Stimulated activated naive CD8-positive, alpha-beta T cell treated with anti-CD3 and anti-CD28 coated beads, Interleukin-15, amount 100 ng/mL, for 72 hours (primary cell): ENCODE results near the gene NIPAL1.

Source experiments
- ATAC-seq: fragments of 150-1000 bp; cut with Tn5 transposase; 2 replicates; pipeline ENCODE4 v1.10.0; 2021; ENCODE audit warnings: mild to moderate bottlenecking, moderate library complexity
- DNase-seq, 2 donors: peaks; one replicate each; pipeline ENCODE4 v3.0.0; 2021 to 2022
- H3K27ac Mint-ChIP-seq, 2 donors: one replicate each; pipeline ENCODE4 v1.8.0; 2022; ENCODE audit warnings: mild to moderate bottlenecking in 2 of 2, mixed read lengths in 2 of 2, moderate library complexity in 2 of 2
- H3K27me3 Mint-ChIP-seq: one replicate; pipeline ENCODE4 v1.8.0; 2022; ENCODE audit warnings: mixed read lengths
- H3K4me1 Mint-ChIP-seq: one replicate; pipeline ENCODE4 v1.8.0; 2022; ENCODE audit warnings: mild to moderate bottlenecking, mixed read lengths
- H3K4me3 Mint-ChIP-seq, 2 donors: one replicate each; pipeline ENCODE4 v1.8.0; 2022; ENCODE audit warnings: mild to moderate bottlenecking in 2 of 2, mixed read lengths in 2 of 2, moderate library complexity in 1 of 2
- H3K9me3 Mint-ChIP-seq, 2 donors: one replicate each; pipeline ENCODE4 v1.8.0; 2022; ENCODE audit warnings: mixed read lengths in 2 of 2

NIPAL1 gene

DNA sequence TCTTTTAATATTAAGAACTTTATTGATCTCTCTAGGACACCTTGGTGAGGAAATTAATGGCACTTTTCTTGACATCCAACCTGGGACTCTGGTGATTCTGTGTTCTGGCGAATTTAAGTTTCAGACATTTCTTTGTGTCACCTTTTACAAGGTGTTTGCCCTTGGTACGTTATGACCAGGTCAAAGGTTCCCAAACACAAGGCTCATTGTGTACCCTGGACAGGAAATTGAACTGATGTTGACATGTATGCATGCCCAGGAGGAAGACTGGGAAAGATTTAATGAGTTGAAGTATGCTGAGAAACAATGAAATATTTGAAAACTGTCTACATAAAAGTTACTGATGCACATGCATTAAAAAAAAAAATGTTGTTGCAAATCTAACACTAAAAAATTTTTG, 22.1 kb downstream of the NIPAL1 start:
- H3K4me1 Mint-ChIP-seq, result peaks cover 65% of the 10 kb centered on the region
- no peaks in the 10 kb centered on the region for H3K27me3 Mint-ChIP-seq
- no peaks in the 10 kb centered on the region for H3K9me3 Mint-ChIP-seq
- no peak overlapping the region for H3K27ac Mint-ChIP-seq
- ATAC-seq (no peak), DNase-seq (no peak)
- H3K4me3 Mint-ChIP-seq, result no peak overlapping the region

DNA sequence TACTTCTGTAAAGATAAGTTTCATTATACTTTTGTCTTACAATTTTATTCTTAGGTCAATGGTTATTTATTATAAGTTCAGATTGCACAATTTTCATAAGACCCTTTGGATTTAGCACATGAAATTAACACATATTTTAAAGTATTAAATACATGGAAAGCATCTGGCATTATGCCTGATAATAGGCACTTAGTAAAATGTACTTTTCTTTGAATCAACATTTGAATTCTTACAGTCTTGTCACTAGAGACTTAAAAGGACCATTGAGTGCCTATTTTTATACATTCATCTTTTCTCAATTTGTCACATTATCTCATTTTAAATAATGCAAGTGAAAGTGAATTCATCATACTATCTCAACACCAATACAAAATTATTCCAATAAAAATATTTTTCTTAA, 23.0 kb downstream of the NIPAL1 start:
- no peak for ATAC-seq
- H3K4me1 Mint-ChIP-seq, result peaks cover 64% of the 10 kb centered on the region
- H3K4me3 Mint-ChIP-seq, result no peak overlapping the region

DNA sequence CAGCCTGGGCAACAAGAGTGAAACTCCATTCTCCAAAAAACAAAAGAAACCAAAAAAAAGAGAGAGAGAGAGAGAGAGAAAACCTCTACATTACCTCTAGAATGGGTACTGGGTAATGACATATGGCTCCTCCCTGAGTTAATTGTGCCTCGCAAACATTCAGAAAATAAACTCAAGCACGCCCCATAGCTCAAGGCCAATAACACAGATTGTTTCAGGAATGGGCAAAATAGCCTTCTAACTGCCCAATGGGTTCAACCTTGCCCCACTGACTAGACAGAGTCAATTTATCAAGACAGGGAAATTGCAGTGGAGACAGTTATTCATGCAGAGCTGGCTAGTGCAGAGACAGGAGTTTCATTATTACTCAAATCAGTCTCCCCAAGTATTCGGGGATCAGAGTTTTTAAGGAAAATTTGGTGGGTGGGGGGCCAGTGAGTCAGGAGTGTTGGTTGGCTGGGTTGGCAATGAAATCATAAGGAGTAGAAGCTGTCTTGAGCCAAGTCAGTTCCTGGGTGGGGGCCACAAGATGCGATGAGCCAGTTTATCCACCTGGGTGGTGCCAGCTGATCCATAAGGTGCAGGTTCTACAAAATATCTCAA, 25.1 kb downstream of the NIPAL1 start:
- ATAC-seq (peak; percentile 61), DNase-seq (no peak)
- Mint-ChIP-seq H3K4me1 (peaks cover 64% of the 10 kb centered on the region), H3K9me3 (no peaks in the 10 kb centered on the region), H3K4me3 (no peak overlapping the region), H3K27me3 (no peaks in the 10 kb centered on the region), H3K27ac (no peak overlapping the region)

More for the DNA sequence above, 23.0 kb downstream of the NIPAL1 start:
- Mint-ChIP-seq H3K27me3 (no peaks in the 10 kb centered on the region), H3K27ac (no peak overlapping the region), H3K9me3 (no peaks in the 10 kb centered on the region)
- DNase-seq, result no peak

DNA sequence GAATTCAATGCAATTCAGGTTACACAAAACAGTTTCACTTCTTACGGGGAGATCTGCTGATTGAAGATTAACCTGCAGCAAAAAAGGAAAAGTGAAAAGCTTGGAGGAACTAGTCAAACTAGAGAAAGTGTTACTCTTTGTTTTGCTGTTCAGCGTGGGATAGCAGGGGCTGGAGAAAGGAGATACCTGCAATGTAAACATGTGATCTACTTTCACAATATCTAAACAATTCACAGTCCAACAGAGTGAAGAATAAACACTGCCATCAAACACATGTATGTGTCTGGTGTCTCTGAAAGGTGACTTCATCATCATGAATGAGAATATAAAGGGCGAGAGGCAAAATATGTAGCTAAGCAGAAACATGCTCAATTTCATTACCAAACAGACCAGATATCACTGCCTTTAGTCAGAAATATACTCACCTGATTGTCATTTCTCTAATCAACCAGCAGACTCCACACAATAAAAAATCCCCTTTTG, 26.4 kb downstream of the NIPAL1 start:
- Mint-ChIP-seq H3K4me3 (no peak overlapping the region), H3K9me3 (no peaks in the 10 kb centered on the region), H3K27me3 (no peaks in the 10 kb centered on the region), H3K4me1 (peaks cover 76% of the 10 kb centered on the region), H3K27ac (no peak overlapping the region)
- ATAC-seq (no peak), DNase-seq (no peak)

DNA sequence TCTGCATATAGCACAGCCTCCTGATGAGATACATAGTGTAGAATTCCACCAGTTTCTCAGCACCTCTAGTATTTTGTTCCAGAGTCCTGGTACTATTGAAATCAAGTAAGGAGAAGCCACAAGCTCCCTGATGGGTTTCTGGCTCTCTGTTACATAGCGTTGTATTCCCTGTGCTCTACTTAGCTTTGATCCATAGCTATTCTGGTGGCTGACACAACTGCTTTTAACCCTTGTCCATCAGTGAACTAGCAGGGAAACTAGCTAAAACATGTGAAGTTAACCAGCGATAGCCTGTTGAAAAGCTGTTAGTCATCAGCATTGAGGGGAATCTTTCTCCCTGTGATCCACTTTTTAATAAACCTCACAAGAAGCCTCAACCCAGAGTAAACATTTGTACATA, 26.9 kb downstream of the NIPAL1 start:
- Mint-ChIP-seq H3K4me3 (no peak overlapping the region), H3K9me3 (no peaks in the 10 kb centered on the region), H3K4me1 (peaks cover 81% of the 10 kb centered on the region), H3K27ac (no peak overlapping the region), H3K27me3 (no peaks in the 10 kb centered on the region)
- no peak for ATAC-seq
- DNase-seq, result no peak

DNA sequence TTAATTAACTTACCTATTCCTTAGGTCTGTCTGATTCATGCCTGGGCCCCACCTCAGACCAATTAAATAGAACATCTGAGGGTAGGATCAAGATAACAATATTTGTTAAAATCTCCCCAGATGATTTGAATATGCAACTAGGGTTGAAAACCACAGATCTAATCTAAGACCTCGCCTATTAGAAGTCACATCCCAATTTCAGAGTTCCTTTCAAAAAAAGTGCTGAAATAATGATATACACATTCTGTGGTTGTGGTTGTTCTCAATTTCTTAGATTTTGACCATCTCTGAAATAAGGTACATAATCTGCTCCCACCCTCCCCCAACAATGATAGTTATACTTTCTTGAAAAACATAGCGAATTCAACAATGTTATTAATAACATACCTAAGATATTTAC, 27.7 kb downstream of the NIPAL1 start:
- DNase-seq (no peak), ATAC-seq (no peak)
- Mint-ChIP-seq H3K27ac (no peak overlapping the region), H3K4me3 (no peak overlapping the region), H3K4me1 (peaks cover 87% of the 10 kb centered on the region), H3K27me3 (peaks cover 5% of the 10 kb centered on the region), H3K9me3 (no peaks in the 10 kb centered on the region)

DNA sequence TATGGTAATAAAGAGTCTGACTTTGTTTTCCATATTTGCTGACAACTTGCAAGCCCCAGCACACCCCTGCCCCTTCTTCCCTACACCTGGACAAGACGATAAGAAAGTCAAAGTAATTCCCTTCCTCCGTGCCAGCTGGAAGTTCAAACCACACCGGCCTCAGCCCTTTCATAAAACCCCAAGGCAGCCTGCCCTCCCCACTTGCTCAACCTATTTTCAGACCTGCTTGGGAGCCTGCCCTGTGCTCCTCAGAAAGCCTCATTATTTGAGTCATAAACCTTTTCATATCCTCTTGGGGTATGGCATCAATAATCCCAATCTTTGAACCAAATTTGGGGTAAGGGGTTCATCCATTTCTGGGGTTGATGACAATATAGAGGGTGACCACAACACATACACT, 29.5 kb downstream of the NIPAL1 start:
- peak overlapping the region; percentile 27 to 33 for H3K4me3 Mint-ChIP-seq
- peak; percentile 15 for ATAC-seq
- H3K9me3 Mint-ChIP-seq, result no peaks in the 10 kb centered on the region
- H3K27ac Mint-ChIP-seq, result no peak overlapping the region
- peaks cover 20% of the 10 kb centered on the region for H3K27me3 Mint-ChIP-seq
- no peak for DNase-seq
- peaks cover 82% of the 10 kb centered on the region for H3K4me1 Mint-ChIP-seq

DNA sequence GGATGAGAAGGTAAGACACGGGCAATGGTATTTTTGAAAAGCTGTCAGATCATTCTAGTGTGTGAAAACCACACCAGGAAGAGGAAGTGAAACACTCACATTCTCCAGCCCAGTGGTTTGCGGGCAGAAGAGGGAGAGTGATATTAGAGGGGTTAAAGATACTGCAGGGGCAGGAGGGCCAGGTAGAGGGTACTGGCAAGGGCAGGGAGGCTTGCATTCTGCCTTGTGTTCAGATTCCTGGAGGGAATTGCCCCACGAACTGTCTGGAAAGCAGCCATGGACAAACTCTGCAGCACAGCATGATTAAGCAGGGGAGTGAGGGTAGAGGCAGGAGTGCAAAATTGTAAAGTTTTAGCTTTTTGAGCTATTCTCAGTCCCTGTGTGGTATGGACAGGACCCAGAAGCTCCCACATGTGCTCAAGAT, 30.9 kb downstream of the NIPAL1 start:
- Mint-ChIP-seq H3K27ac (peak overlapping the region in 1 of 2 donors; percentile 84), H3K4me1 (peaks cover 70% of the 10 kb centered on the region), H3K27me3 (peaks cover 20% of the 10 kb centered on the region), H3K9me3 (no peaks in the 10 kb centered on the region), H3K4me3 (peak overlapping the region; percentile 64 to 72)
- peak; percentile 97 for ATAC-seq
- DNase-seq, result peak; percentile 72 to 85

DNA sequence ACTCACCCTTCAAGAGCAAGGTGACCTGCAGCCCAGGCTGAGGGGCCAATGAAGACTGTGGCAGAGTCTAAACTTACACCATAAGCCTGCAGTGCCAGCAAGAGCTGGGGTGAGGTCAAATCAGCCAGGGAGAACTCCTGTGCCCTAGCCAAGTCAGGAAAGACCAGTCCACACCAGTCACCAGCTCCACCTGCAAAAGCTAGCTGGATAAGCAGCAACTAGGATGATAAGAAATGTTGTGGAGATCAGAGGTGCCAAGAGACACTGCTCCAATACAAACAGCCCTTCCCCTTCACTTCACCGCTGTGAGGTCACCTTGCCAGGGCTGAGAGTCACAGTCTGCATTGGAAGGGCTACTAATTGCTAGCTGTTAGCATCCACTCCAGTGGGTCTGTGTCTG, 31.3 kb downstream of the NIPAL1 start:
- ATAC-seq (no peak), DNase-seq (no peak)
- Mint-ChIP-seq H3K4me1 (peaks cover 65% of the 10 kb centered on the region), H3K4me3 (no peak overlapping the region), H3K27me3 (peaks cover 20% of the 10 kb centered on the region), H3K27ac (no peak overlapping the region), H3K9me3 (no peaks in the 10 kb centered on the region)

DNA sequence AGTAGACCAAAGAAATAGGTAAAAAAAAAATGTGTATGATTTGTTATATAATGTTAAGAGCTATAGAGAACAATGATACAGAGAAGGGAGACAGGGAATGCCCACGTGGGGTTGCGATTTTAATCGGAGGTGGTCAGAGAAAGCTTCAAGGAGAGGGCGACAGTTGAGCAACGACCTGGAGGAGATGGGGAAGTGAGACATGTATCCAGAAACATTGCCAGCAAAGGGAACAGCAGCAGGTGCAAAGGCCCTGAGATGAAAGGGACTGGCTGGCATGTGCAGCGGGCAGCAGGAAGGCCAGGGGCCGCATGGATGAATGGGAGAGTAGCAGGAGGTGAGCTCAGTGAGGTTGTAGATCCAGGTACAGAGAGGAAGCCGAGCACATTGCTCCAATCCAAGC, 32.9 kb downstream of the NIPAL1 start:
- no peak for DNase-seq
- peaks cover 20% of the 10 kb centered on the region for H3K27me3 Mint-ChIP-seq
- no peaks in the 10 kb centered on the region for H3K9me3 Mint-ChIP-seq
- no peak overlapping the region for H3K4me3 Mint-ChIP-seq
- ATAC-seq, result no peak
- H3K27ac Mint-ChIP-seq, result no peak overlapping the region
- H3K4me1 Mint-ChIP-seq, result peaks cover 50% of the 10 kb centered on the region

DNA sequence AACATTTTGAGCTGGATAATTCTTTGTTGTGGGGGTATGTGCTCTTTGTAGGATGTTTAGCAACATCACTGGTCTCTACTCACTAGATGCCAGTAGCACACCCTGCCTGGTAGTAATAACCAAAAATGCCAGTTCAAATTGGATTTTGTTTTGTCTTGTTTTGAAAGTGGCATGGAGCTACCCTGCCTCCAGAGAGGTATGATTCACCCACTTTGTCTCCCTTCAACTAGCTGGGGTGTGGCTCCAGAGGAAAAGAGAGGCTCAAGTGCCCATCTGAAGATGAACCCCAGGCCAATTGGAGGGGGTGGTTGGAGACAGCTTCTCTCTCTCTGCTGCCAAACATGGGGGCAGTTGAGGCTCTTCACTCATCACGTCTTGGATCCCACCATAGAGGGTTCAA, 34.5 kb downstream of the NIPAL1 start:
- H3K27me3 Mint-ChIP-seq, result peaks cover 20% of the 10 kb centered on the region
- H3K9me3 Mint-ChIP-seq, result no peaks in the 10 kb centered on the region
- ATAC-seq (no peak), DNase-seq (no peak)
- H3K4me3 Mint-ChIP-seq, result no peak overlapping the region
- H3K4me1 Mint-ChIP-seq, result peaks cover 34% of the 10 kb centered on the region
- no peak overlapping the region for H3K27ac Mint-ChIP-seq

DNA sequence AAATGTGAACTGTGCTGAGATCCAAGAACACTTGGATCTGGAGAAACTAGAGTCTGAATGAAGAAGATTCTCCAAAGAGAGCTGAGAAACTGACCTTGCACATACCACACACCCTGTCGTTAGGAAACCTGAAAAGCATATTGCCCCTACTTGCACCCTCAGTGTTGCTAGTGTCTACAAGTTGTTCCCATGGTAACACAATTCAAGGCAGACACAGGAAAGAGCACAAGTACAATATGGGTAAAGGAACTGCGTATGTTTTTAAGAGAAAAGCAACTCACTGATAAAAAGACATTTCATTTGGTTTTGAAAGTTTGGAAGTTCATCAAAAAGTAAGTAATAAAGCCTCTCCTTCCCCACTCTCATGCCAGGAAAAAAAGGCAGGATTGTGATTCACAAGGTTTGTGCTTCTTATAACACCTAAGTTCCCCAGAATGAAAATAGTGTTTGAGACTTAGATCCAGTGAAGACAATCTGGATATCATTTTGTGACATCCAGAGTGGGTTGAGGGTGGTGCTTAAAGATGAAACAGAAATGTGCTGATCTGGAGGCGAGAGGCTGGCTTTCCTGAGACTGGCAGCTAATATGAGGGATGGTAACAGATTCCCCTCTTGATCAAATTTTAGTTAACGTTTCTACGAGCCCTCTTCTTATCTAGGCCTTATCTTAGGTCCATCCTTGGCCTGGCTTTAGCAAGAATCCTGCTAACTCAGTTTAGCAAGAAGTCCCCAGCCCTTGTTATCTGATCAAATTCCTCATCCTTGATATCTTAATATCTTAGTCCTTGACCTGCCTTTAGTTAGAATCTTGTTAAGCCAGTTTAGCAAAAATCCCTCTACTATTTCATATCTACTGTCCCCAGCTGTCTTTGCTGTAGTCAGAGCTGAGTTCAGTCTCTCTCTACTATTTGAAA, 42.3 kb downstream of the NIPAL1 start:
- Mint-ChIP-seq H3K4me3 (no peak overlapping the region), H3K27ac (peak overlapping the region in 1 of 2 donors; percentile 22)
- DNase-seq, result no peak

DNA sequence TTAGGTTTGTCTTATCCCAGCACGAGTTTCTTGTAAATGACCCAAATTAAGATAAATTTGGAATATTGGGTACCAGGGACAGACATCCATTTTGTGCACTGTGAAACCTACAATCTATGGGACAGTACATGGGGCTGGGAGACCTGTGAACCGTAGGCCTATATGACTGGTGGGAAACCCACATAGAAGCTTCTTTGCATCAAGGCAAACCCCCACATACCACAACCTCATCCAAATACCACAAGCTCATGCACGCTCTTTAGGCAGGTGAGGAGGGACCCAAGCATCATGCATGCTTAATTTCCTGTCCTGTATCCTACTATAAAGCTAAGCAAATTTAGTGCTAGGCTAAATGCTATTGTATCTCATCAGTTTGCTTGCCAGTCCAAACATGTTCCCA, 47.8 kb downstream of the NIPAL1 start:
- Mint-ChIP-seq H3K27me3 (no peaks in the 10 kb centered on the region), H3K9me3 (peaks cover 26 to 37% of the 10 kb centered on the region in 2 donors), H3K27ac (no peak overlapping the region), H3K4me1 (peaks cover 45% of the 10 kb centered on the region), H3K4me3 (no peak overlapping the region)
- DNase-seq (peak; percentile 46 to 65), ATAC-seq (peak; percentile 88)

More for the DNA sequence above, 42.3 kb downstream of the NIPAL1 start:
- Mint-ChIP-seq H3K9me3 (peaks cover 30 to 35% of the 10 kb centered on the region in 2 donors), H3K4me1 (peaks cover 16% of the 10 kb centered on the region), H3K27me3 (no peaks in the 10 kb centered on the region)
- ATAC-seq, result no peak

DNA sequence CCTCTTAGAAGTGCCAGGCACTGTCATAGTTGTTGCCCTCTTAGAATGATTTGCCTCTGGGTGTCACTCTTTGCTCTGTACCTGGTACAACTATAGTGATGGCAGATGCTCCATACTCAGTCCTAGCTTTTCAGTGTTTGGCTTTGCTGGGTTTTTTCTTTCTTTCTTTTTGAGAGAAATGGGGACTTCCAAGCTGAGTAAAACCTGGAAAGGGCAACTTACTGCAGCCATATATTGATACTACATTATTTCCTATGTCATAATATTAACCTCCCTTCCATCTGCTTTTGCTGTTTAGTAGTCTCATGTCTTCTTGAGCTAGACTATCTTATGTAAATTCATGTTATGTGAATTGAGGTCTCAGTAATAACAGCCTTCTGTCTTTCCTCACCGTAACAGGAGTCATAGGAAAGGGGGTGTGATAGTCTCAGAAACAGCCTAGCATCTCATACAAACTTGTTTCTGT, 49.0 kb downstream of the NIPAL1 start:
- peak; percentile 27 to 40 for DNase-seq
- H3K4me1 Mint-ChIP-seq, result peaks cover 42% of the 10 kb centered on the region
- ATAC-seq, result peak; percentile 89
- peaks cover 15 to 25% of the 10 kb centered on the region in 2 donors for H3K9me3 Mint-ChIP-seq
- H3K27ac Mint-ChIP-seq, result peak overlapping the region; percentile 17 to 68
- no peaks in the 10 kb centered on the region for H3K27me3 Mint-ChIP-seq
- peak overlapping the region; percentile 16 to 37 for H3K4me3 Mint-ChIP-seq

DNA sequence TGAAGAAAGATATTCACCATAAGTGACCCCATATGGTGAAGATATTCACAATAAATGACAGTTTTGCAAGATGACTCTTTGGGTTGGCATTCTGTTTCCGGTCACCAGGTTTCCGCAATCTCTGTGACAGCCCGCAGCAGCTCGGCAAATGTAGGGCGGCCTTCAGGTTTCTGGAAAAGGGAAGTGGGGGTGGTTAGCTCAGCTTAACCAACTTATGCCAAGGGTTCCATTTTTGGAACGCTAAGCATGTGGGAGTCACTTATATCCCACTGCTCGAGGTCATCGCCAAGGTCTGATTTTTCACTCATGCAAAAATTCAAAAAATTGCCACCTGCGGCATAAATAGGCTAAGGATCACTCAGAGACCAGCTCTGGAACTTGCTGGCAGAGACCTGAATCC, 51.0 kb downstream of the NIPAL1 start:
- H3K4me1 Mint-ChIP-seq, result peaks cover 46% of the 10 kb centered on the region
- no peak for DNase-seq
- no peaks in the 10 kb centered on the region for H3K27me3 Mint-ChIP-seq
- no peak overlapping the region for H3K4me3 Mint-ChIP-seq
- no peak overlapping the region for H3K27ac Mint-ChIP-seq
- no peak for ATAC-seq
- H3K9me3 Mint-ChIP-seq, result peaks cover 0 to 7% of the 10 kb centered on the region in 2 donors

DNA sequence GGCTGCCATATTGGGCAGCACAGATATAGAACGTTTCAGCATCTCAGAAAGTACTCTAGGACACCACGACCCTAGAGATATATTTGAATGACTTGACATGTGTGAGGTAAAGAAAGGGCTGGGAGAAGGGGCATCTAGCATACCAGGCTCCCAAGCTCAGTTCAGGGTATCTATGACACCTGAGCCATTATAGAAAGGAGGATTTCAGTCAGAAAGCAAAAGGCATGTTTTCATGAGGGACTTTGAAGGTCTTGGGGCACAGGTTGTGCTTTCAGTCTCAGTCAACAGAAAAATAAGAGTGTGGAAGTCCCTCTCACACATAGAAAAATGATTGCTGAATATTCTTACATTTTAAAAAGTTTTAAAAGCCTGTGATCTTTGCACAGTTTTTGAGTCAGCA, 51.6 kb downstream of the NIPAL1 start:
- peaks cover 0 to 7% of the 10 kb centered on the region in 2 donors for H3K9me3 Mint-ChIP-seq
- no peak for ATAC-seq

More for the DNA sequence above, 51.6 kb downstream of the NIPAL1 start:
- Mint-ChIP-seq H3K4me1 (peaks cover 46% of the 10 kb centered on the region), H3K4me3 (no peak overlapping the region), H3K27ac (no peak overlapping the region), H3K27me3 (no peaks in the 10 kb centered on the region)
- no peak for DNase-seq
